ENCODE measurements around the gene RAPGEF1.
"Not testable (repeated sequence)": the region's sequence is repeated elsewhere in the genome, so short reads cannot be mapped to it uniquely, and the experiment has no call there.

The RAPGEF1 gene

GRCh38 chr9:131703697-131704096 is 36.2 kb downstream of the RAPGEF1 start:
- no peak for DNase-seq

GRCh38 chr9:131702911-131703310 is 37.0 kb downstream of the RAPGEF1 start:
- DNase-seq, result no peak

GRCh38 chr9:131701789-131702337 is 38.0 kb downstream of the RAPGEF1 start:
- DNase-seq, result no peak

- DNase-seq, result no peak
Observed at GRCh38 chr9:131701436-131701781, 38.5 kb downstream of the RAPGEF1 start.

- DNase-seq, result no peak
Observed at GRCh38 chr9:131700765-131701435, 39.0 kb downstream of the RAPGEF1 start.

GRCh38 chr9:131700076-131700475 is 39.8 kb downstream of the RAPGEF1 start:
- no peak for DNase-seq

- no peak for DNase-seq
Observed at GRCh38 chr9:131698618-131698985, 41.3 kb downstream of the RAPGEF1 start.

GRCh38 chr9:131697908-131698617 is 41.8 kb downstream of the RAPGEF1 start:
- no peak for DNase-seq

GRCh38 chr9:131697097-131697496 is 42.8 kb downstream of the RAPGEF1 start:
- DNase-seq, result no peak

GRCh38 chr9:131695836-131696460 is 43.9 kb downstream of the RAPGEF1 start:
- DNase-seq, result no peak

- no peak for DNase-seq
Observed at GRCh38 chr9:131695366-131695765, 44.5 kb downstream of the RAPGEF1 start.

- no peak for DNase-seq
Observed at GRCh38 chr9:131693651-131694597, 46.0 kb downstream of the RAPGEF1 start.

- DNase-seq, result no peak
Observed at GRCh38 chr9:131692612-131693562, 47.0 kb downstream of the RAPGEF1 start.

GRCh38 chr9:131691969-131692611 is 47.8 kb downstream of the RAPGEF1 start:
- no peak for DNase-seq

GRCh38 chr9:131690941-131691573 is 48.8 kb downstream of the RAPGEF1 start:
- no peak for DNase-seq

GRCh38 chr9:131690462-131690861 is 49.4 kb downstream of the RAPGEF1 start:
- no peak for DNase-seq

- no peak for DNase-seq
Observed at GRCh38 chr9:131688377-131688776, 51.5 kb downstream of the RAPGEF1 start.

GRCh38 chr9:131685753-131686706 is 53.8 kb downstream of the RAPGEF1 start:
- DNase-seq, result no peak

- DNase-seq, result not testable (repeated sequence)
Observed at GRCh38 chr9:131683094-131683493, 56.8 kb downstream of the RAPGEF1 start.
